OCI-LY7 (cell line): ENCODE results near the gene SLFN14.

Source experiments
- EZH2phosphoT487 ChIP-seq: fragments of 200-600 bp; sonication (generic); IDR thresholded peaks from 2 replicates; pipeline ENCODE4 v1.6.1; 2018; ENCODE audit warnings: low read depth, borderline replicate concordance, mild to moderate bottlenecking, mixed run types, antibody characterized with exemption, low read length, moderate library complexity, mixed read lengths
- TF ChIP-seq, protein P1 (sequence below): fragments of 200-600 bp; sonication (generic); conservative IDR thresholded peaks from 2 replicates; pipeline ENCODE4 v1.5.1; 2014; ENCODE audit warnings: mild to moderate bottlenecking, antibody characterized with exemption, low read length, moderate library complexity, mixed read lengths

DNA sequence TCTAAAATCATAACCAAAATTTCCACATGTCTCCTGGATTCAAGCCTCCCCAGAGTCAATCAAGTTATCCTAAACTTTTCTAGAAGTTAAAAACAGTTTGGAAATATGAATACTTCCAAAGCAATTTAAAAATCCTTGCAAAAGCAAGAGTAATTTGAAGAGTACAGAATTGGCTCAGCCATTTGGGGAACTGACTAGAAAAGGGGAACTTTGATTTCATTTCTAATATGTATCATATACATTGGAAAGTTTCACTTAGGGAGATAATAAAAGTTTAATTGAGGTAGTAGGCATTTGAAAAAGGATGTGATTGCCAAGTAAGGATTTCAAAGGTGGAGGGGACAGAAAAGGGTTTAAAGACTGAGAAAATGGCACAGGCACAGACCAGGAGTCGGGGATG, 14.1 kb downstream of the SLFN14 start:
- TF ChIP-seq, protein P1, sequence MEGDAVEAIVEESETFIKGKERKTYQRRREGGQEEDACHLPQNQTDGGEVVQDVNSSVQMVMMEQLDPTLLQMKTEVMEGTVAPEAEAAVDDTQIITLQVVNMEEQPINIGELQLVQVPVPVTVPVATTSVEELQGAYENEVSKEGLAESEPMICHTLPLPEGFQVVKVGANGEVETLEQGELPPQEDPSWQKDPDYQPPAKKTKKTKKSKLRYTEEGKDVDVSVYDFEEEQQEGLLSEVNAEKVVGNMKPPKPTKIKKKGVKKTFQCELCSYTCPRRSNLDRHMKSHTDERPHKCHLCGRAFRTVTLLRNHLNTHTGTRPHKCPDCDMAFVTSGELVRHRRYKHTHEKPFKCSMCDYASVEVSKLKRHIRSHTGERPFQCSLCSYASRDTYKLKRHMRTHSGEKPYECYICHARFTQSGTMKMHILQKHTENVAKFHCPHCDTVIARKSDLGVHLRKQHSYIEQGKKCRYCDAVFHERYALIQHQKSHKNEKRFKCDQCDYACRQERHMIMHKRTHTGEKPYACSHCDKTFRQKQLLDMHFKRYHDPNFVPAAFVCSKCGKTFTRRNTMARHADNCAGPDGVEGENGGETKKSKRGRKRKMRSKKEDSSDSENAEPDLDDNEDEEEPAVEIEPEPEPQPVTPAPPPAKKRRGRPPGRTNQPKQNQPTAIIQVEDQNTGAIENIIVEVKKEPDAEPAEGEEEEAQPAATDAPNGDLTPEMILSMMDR: no peak
- no peak for TF ChIP-seq EZH2phosphoT487
